ENCODE results near the gene RELB. TPM values are rescaled to one million over a fixed set of nuclear protein-coding genes. Genes with fewer than 3 reads are reported as not detected.

RELB gene
- polyA plus RNA-seq, 1 donor from 2014 or later = 1.1 TPM

DNA sequence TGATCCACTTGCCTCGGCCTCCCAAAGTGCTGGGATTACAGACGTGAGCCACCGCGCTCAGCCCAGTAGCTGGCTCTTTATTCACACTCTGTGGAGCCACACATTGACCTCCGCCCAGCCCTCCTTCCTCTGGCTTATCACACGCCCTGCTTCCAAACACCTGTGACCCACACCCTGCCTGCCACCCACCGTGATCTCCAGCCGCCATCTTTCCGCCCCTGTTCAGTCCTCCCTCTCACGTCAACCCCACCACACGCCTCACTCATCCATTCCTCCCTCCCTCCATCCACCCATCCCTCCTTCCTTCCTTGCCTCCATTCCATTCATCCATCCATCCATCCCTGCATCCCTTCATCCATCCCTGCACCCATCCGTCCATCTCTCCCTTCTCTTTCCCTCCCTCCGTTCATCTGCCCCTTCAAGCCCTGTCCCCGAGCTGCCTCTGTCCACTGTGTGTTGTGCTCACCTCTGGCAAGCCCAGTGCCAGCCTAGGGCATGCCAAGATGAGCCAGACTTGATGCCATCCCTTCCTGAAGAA is 57.4 kb downstream of the RELB start:
- Histone ChIP-seq H3K9me3 (ENCODE audit: low read length) (no peaks in the 10 kb centered on the region), H2AFZ (ENCODE audit: low read depth, low read length) (no peak overlapping the region), H3F3A (ENCODE audit: insufficient read depth, low read length, poor library complexity, severe bottlenecking) (no peaks in the 10 kb centered on the region), H3K4me3 (ENCODE audit: low read length) (no peak overlapping the region), H3K4me2 (ENCODE audit: low read length) (no peak overlapping the region), H3K27ac (ENCODE audit: low read length) (no peak overlapping the region), H3K79me2 (replicated peaks; ENCODE audit: insufficient read depth, low read length) (no peaks in the 10 kb centered on the region), H3K36me3 (ENCODE audit: insufficient read depth, low read length) (no peaks in the 10 kb centered on the region), H3K27me3 (ENCODE audit: insufficient read depth, low read depth, low read length) (no peaks in the 10 kb centered on the region), H3K9ac (ENCODE audit: low read length) (no peak overlapping the region), H3K9me2 (ENCODE audit: insufficient read depth, low read length) (no peaks in the 10 kb centered on the region), H4K20me1 (ENCODE audit: insufficient read depth) (no peaks in the 10 kb centered on the region)
- no peak for TF ChIP-seq POLR2AphosphoS5 (IDR thresholded peaks at IDR 0.05)
- no peak for TF ChIP-seq TAF1 (IDR thresholded peaks at IDR 0.05; ENCODE audit: low read depth)

DNA sequence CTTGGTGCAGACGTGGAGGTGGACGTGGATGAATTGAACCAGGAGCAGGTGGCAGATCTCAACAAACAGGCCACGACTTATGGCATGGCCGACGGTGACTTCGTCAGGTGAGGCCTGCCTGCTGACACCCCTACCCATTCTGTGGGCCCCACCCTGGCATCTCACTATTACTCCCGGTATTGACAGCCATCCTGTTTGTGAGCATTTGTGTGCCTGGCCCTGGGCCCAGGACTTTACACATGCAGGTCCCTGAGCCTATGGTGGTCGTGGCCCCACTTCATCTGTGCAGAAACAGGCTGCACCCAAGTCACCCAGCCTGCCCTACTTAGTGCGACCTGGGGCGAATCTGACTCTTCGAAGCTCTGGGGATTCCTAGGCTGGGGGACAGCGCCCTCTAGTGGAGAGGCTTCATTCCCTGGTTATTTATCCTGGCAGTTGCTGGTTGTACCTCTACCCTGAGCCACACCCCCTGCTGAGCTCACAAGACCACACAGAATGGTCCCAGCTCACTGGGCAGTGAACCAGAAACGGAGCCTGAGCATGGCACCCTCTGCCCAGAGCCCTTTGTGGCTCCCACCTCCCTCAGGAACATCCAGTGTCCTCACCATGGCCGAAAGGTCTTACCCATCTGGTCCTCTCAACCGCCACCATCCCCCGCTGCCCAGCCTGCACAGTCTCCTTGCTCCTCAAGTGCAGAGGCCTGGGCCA is 58.1 kb downstream of the RELB start:
- Histone ChIP-seq H3K9me2 (ENCODE audit: insufficient read depth, low read length) (no peaks in the 10 kb centered on the region), H2AFZ (ENCODE audit: low read depth, low read length) (no peak overlapping the region), H3K36me3 (ENCODE audit: insufficient read depth, low read length) (no peaks in the 10 kb centered on the region), H3K9me3 (ENCODE audit: low read length) (no peaks in the 10 kb centered on the region), H3K79me2 (replicated peaks; ENCODE audit: insufficient read depth, low read length) (no peaks in the 10 kb centered on the region), H3K27ac (ENCODE audit: low read length) (no peak overlapping the region), H3F3A (ENCODE audit: insufficient read depth, low read length, poor library complexity, severe bottlenecking) (no peaks in the 10 kb centered on the region), H3K4me3 (ENCODE audit: low read length) (no peak overlapping the region), H3K9ac (ENCODE audit: low read length) (no peak overlapping the region), H3K27me3 (ENCODE audit: insufficient read depth, low read depth, low read length) (no peaks in the 10 kb centered on the region), H3K4me2 (ENCODE audit: low read length) (no peak overlapping the region), H4K20me1 (ENCODE audit: insufficient read depth) (no peaks in the 10 kb centered on the region)
- TF ChIP-seq EZH2 (IDR thresholded peaks at IDR 0.05; ENCODE audit: borderline replicate concordance, insufficient read depth, low read length, poor library complexity, severe bottlenecking) (no peak), RAD21 (conservative IDR thresholded peaks at IDR 0.05) (peak; percentile 58), EP300 (conservative IDR thresholded peaks at IDR 0.05; ENCODE audit: poor library complexity, severe bottlenecking) (no peak), SMC3 (conservative IDR thresholded peaks at IDR 0.05; ENCODE audit: poor library complexity) (peak; percentile 60), POLR2AphosphoS5 (IDR thresholded peaks at IDR 0.05) (no peak)
- TF ChIP-seq, protein P1, sequence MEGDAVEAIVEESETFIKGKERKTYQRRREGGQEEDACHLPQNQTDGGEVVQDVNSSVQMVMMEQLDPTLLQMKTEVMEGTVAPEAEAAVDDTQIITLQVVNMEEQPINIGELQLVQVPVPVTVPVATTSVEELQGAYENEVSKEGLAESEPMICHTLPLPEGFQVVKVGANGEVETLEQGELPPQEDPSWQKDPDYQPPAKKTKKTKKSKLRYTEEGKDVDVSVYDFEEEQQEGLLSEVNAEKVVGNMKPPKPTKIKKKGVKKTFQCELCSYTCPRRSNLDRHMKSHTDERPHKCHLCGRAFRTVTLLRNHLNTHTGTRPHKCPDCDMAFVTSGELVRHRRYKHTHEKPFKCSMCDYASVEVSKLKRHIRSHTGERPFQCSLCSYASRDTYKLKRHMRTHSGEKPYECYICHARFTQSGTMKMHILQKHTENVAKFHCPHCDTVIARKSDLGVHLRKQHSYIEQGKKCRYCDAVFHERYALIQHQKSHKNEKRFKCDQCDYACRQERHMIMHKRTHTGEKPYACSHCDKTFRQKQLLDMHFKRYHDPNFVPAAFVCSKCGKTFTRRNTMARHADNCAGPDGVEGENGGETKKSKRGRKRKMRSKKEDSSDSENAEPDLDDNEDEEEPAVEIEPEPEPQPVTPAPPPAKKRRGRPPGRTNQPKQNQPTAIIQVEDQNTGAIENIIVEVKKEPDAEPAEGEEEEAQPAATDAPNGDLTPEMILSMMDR (IDR thresholded peaks at IDR 0.05; ENCODE audit: poor library complexity, severe bottlenecking) = peak; percentile 75
- TF ChIP-seq, protein P2, sequence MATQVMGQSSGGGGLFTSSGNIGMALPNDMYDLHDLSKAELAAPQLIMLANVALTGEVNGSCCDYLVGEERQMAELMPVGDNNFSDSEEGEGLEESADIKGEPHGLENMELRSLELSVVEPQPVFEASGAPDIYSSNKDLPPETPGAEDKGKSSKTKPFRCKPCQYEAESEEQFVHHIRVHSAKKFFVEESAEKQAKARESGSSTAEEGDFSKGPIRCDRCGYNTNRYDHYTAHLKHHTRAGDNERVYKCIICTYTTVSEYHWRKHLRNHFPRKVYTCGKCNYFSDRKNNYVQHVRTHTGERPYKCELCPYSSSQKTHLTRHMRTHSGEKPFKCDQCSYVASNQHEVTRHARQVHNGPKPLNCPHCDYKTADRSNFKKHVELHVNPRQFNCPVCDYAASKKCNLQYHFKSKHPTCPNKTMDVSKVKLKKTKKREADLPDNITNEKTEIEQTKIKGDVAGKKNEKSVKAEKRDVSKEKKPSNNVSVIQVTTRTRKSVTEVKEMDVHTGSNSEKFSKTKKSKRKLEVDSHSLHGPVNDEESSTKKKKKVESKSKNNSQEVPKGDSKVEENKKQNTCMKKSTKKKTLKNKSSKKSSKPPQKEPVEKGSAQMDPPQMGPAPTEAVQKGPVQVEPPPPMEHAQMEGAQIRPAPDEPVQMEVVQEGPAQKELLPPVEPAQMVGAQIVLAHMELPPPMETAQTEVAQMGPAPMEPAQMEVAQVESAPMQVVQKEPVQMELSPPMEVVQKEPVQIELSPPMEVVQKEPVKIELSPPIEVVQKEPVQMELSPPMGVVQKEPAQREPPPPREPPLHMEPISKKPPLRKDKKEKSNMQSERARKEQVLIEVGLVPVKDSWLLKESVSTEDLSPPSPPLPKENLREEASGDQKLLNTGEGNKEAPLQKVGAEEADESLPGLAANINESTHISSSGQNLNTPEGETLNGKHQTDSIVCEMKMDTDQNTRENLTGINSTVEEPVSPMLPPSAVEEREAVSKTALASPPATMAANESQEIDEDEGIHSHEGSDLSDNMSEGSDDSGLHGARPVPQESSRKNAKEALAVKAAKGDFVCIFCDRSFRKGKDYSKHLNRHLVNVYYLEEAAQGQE (IDR thresholded peaks at IDR 0.05; ENCODE audit: borderline replicate concordance) = no peak

All from neural cell (in vitro differentiated cells).